ENCODE results near the gene NIPSNAP3A.

DNA sequence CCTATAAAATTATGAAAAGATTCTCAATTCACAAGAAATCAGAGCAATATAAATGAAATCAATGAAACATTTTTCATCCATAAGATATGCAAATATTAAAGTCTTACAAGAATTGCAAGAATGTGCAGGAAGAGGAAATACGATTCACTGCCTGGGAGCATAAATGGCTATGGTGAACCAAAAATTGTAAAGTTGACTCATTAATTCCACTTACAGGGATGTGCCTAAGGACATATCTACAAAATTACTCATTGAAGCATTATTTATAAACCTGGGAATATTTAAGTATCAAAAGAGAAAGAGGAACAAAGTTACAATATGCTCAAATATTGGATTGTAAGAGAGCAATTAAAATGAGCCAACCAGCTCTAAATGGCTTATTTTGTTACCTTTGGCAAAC, 6.9 kb upstream of the NIPSNAP3A start:
- TF ChIP-seq EZH2 (IDR thresholded peaks at IDR 0.05; ENCODE audit: borderline replicate concordance, low read length) = no peak
- TF ChIP-seq, protein P1, sequence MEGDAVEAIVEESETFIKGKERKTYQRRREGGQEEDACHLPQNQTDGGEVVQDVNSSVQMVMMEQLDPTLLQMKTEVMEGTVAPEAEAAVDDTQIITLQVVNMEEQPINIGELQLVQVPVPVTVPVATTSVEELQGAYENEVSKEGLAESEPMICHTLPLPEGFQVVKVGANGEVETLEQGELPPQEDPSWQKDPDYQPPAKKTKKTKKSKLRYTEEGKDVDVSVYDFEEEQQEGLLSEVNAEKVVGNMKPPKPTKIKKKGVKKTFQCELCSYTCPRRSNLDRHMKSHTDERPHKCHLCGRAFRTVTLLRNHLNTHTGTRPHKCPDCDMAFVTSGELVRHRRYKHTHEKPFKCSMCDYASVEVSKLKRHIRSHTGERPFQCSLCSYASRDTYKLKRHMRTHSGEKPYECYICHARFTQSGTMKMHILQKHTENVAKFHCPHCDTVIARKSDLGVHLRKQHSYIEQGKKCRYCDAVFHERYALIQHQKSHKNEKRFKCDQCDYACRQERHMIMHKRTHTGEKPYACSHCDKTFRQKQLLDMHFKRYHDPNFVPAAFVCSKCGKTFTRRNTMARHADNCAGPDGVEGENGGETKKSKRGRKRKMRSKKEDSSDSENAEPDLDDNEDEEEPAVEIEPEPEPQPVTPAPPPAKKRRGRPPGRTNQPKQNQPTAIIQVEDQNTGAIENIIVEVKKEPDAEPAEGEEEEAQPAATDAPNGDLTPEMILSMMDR (conservative IDR thresholded peaks at IDR 0.05 in 1 of 2, IDR thresholded peaks at IDR 0.05 in 1 of 2; ENCODE audit: extremely low read depth in 1 of 2, insufficient read depth in 1 of 2, low read depth in 1 of 2, low read length in 2 of 2) = no peak

Data from mammary epithelial cell (primary cell).